Measurements from ENCODE around the gene CRYGD.
"Not testable (repeated sequence)": the region's sequence is repeated elsewhere in the genome, so short reads cannot be mapped to it uniquely, and the experiment has no call there.

DNA sequence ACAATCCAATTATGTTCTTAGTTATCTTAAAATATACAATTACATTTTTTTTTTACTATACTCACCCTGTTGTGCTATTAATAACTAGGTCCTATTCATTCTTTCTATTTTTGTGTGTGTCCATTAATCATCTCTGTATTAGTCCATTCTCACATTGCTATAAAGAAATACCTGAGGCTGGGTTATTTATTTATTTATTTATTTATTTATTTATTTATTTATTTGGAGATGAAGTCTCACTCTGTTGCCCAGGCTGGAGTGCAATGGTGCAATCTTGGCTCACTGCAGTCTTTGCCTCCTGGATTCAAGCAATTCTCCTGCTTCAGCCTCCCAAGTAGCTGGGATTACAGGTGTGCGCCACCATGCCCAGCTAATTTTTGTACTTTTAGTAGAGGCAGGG is 25.6 kb downstream of the CRYGD start:
- not testable (repeated sequence) for TF ChIP-seq CTCF, POLR2A (IDR thresholded peaks at IDR 0.05)

Data from adrenal gland (tissue), 5 donors.